Right cardiac atrium (tissue), 5 donors: ENCODE measurements around the gene PROCR. TPM values are rescaled to one million over a fixed set of nuclear protein-coding genes. Genes with fewer than 3 reads are reported as not detected.
"Not testable (repeated sequence)": the region's sequence is repeated elsewhere in the genome, so short reads cannot be mapped to it uniquely, and the experiment has no call there.

Source experiments
- ATAC-seq, 2 donors: fragments of 200-7000 bp; cut with Tn5 transposase; one replicate each; pipeline versions ENCODE4 v1.8.0 to v1.9.1; 2020; ENCODE audit warnings: moderate library complexity in 2 of 2, mild to moderate bottlenecking in 1 of 2
- DNase-seq, 3 donors: peaks; one replicate each; pipeline ENCODE4 v3.0.0-alpha.2; 2020
- H3K27ac ChIP-seq: one replicate; pipeline ENCODE4 v1.5.1; 2013; ENCODE audit warnings: mild to moderate bottlenecking, low read length, control low read depth, moderate library complexity
- H3K27me3 ChIP-seq: one replicate; pipeline ENCODE4 v1.6.1; 2013; ENCODE audit not compliant: control insufficient read depth, insufficient read depth
- H3K4me1 ChIP-seq: one replicate; pipeline ENCODE4 v1.6.1; 2013; ENCODE audit warnings: low read length; ENCODE audit not compliant: control insufficient read depth, insufficient read depth
- H3K4me3 ChIP-seq: one replicate; pipeline ENCODE4 v1.5.1; 2013; ENCODE audit warnings: low read length, control low read depth
- H3K9me3 ChIP-seq: one replicate; pipeline ENCODE4 v1.6.1; 2013; ENCODE audit warnings: low read length; ENCODE audit not compliant: control insufficient read depth
- WGBS: extraction: QIAGEN DNeasy Blood & Tissue Kit; methylation state at CpG from one replicate; pipeline ENCODE4 v1.1.7; 2013; 5-methylcytosine and 5-hydroxymethylcytosine counted together
- intact Hi-C, 4 donors: fragments of 100-400 bp; cut with DNase I; formaldehyde crosslinking; loops; one replicate each; pipeline versions ENCODE4 v1.11.0 to v1.14.0; 2022 to 2023
- polyA plus RNA-seq: library from polyadenylated mRNA; stranded (reverse); fragments of 200-250 nt; gene quantifications from one replicate; pipeline ENCODE4 v1.2.3, GENCODE V29; 2013
- total RNA-seq, 4 donors: library from RNA; stranded (reverse); fragmentation: NEBNext Ultra II Directional; extraction: Animal tissue kit (Norgen Biotek cat#: 25700); gene quantifications; one replicate each; pipeline ENCODE4 v1.2.1, GENCODE V29; 2021
- donor health status: healthy with polysubstance abuse.
- donor health status: DM: no; HTN: yes; CAD: no.
- donor health status: DM: no; HTN: no; CAD: no.
- donor health status: DM: no; HTN: yes; CAD: no; lungs with severe emphysema.
- donor health status: DM: yes; HTN: yes; CAD: no.

The PROCR gene
- total and polyA plus RNA-seq, 5 donors: 12.9 to 43.7 (median 23.0) TPM

DNA sequence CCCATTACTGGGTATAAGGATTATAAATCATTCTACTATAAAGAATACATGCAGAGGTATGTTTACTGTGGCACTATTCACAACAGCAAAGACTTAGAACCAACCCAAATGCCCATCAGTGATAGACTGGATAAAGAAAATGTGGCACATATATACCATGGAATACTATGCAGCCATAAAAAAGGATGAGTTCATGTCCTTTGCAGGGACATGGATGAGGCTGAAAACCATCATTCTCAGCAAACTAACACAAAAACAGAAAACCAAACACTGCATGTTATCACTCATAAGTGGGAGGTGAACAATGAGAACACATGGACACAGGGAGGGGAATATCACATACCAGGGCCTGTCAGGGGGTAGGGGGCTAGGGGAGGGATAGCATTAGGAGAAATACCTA is 7.3 kb upstream of the PROCR start:
- not testable (repeated sequence) for ATAC-seq

DNA sequence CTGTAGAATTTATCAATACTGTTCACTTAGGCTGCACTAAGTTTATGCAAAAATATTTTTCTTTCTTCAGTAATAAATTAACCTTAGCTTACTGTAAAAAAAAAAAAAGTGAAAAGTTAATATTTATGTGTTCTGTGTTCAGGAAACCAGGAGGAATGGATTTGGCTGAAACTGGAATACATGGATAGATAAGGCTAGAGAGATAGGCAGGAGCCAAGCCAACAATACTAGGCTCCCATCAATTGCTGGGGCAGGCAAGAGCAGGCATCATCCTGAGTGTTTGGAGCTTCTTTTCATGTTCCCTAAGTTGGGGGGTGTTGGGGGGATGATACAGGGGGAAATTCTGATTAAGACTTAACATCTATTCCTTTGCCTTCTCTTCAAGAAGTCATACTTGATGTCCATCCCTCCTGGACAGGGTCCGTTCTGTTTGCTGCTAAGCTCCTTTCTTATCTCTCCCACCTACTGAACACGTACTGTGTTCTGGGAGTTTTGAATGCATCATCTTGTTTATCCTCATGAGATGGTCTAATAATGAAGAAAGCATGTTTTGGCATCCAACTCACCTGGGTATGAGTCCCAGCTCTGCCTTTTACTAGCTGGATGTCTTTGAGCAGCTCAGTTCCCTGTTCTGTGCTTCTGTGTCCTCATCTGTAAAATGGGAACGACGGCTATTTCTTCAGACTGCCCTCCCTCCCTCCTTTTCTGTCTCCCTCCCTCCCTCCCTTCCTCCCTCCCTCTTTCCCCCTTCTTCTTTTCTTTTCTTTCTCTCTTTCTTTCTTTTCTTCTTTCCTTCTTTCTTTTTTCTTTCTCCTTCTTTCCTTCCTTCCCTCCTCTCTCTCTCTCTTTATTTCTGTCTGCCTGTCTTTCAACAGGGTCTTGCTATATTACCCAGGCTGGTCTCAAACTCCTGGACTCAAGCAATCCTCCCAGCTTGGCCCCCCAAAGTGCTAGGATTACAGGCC is 6.4 kb upstream of the PROCR start:
- DNase-seq: no peak
- intact Hi-C loops: no loop called here

More for the DNA sequence above, 7.3 kb upstream of the PROCR start:
- H3K27ac ChIP-seq, intact Hi-C loops, H3K4me1 ChIP-seq, H3K9me3 ChIP-seq, H3K27me3 ChIP-seq, H3K4me3 ChIP-seq, DNase-seq: not testable (repeated sequence)

DNA sequence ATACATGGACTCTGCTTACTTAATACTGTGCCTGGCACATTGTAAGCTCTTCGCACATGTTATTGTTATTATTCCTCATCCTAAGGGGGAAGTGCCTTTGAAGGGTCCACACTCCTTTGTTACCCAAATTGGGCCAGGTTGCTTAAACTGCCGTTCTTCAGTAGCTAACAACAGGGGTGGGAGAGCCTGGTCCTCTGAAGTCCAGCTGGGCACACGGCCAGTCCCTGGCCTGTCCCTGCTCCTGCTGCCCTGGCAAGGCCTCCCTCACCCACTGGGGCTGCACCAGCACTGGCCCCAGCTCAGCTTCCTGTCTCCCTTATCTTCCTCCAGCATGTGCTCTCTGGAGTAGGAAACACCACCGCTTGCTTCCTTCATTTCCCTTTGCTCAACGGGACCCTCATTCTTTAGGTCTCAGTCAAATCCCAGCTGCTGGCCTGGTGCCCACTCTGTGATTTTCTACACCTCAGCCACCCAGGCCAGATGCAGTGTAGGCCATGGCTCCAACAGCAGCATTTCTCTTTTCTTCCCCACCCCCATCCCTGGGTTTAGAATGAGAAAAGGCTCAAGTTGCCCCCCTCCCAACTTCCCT is 5.5 kb upstream of the PROCR start:
- DNase-seq (peak; percentile 77 to 91 (median 88)), ATAC-seq (peak; percentile 97 to 98)
- Histone ChIP-seq H3K27me3 (no peaks in the 10 kb centered on the region), H3K4me1 (peaks cover 8% of the 10 kb centered on the region), H3K27ac (no peak overlapping the region), H3K9me3 (no peaks in the 10 kb centered on the region), H3K4me3 (no peak overlapping the region)
- intact Hi-C loops: no loop called here
- WGBS: 15% methylated on average over 5 of the region's 5 CpGs

More for the DNA sequence above, 6.4 kb upstream of the PROCR start:
- H3K4me3 ChIP-seq: no peak overlapping the region
- ATAC-seq: peak; percentile 18 to 45
- H3K27ac ChIP-seq: no peak overlapping the region
- no peaks in the 10 kb centered on the region for H3K27me3 ChIP-seq
- peaks cover 8% of the 10 kb centered on the region for H3K4me1 ChIP-seq
- 61% methylated on average over 4 of the region's 4 CpGs for WGBS
- no peaks in the 10 kb centered on the region for H3K9me3 ChIP-seq

DNA sequence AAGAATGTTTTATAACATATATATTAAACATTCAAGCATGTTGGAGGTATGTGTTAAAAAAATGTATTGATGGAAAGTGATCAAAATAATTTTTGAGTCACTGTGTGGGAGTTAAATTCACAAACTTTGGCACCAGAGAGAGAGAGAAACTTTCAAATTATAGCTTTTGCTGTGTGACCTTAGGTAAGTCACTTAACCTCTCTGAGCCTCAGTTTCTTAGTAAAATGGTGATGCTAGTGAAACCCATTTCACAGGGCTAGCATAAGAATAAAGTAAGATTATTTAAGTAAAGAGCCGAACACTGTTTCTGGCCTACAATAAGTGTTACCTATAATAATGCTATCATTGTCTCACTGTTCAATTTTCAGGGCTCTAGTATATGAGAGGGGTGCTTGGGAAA is 4.1 kb upstream of the PROCR start:
- Histone ChIP-seq H3K4me1 (peaks cover 10% of the 10 kb centered on the region), H3K9me3 (no peaks in the 10 kb centered on the region), H3K27me3 (no peaks in the 10 kb centered on the region), H3K27ac (no peak overlapping the region), H3K4me3 (no peak overlapping the region)
- no peak for DNase-seq
- 100% methylated on average over 1 of the region's 1 CpG for WGBS
- intact Hi-C loops: no loop called here
- no peak for ATAC-seq

DNA sequence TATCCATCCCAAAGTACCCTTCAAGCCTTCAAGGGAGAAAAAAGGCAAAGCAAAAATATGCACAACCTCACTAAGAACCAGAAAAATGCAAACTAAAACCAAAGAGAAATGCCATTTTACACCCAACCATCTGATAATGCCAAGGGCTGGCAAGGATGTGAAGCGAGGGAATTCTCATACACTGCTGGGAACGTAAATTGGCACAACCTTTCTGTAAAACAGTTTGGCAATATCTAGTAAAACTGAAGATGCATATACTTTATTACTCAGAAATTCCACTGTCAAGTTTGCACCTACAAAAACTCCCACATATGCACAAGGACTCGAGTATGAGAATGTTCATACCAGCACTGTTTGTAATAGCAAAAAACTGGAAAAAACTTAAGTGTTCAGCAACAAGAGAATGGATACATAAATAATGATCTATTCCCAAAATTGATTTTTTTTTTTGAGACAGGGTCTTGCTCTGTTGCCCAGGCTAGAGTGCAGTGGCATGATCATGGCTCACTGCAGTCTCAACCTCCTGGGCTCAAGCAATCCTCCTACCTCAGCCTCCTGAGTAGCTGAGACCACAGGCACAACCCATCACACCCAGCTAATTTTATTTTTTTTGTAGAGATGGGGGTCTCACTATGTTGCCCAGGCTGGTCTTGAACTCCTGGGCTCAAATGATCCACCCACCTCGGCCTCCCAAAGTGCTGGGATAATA is 3.0 kb upstream of the PROCR start:
- H3K27ac ChIP-seq, ATAC-seq, H3K9me3 ChIP-seq, DNase-seq, intact Hi-C loops, H3K4me3 ChIP-seq, H3K27me3 ChIP-seq: not testable (repeated sequence)
- peaks cover 10% of the 10 kb centered on the region for H3K4me1 ChIP-seq
- WGBS: 91% methylated on average over 4 of the region's 4 CpGs

DNA sequence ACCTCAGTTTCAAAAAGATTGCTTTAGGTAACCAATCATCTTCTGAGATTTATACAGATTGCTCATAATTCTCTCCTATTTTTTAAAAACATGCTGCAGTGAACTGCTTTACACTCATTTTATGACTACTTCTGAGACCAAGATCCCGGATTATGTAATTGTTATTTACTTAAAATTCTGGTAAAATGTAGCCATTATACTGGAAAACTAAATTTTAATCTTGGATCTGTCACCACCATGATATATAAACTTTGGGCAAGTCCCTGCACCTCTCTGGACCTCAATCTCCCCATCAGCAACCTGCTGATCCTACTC is 477 bp upstream of the PROCR start:
- Histone ChIP-seq H3K27ac (no peak overlapping the region), H3K27me3 (no peaks in the 10 kb centered on the region), H3K9me3 (no peaks in the 10 kb centered on the region), H3K4me1 (peaks cover 5% of the 10 kb centered on the region), H3K4me3 (peak overlapping the region; percentile 55)
- 64% methylated on average over 1 of the region's 1 CpG for WGBS
- intact Hi-C loops: no loop called here
- DNase-seq: no peak
- no peak for ATAC-seq

DNA sequence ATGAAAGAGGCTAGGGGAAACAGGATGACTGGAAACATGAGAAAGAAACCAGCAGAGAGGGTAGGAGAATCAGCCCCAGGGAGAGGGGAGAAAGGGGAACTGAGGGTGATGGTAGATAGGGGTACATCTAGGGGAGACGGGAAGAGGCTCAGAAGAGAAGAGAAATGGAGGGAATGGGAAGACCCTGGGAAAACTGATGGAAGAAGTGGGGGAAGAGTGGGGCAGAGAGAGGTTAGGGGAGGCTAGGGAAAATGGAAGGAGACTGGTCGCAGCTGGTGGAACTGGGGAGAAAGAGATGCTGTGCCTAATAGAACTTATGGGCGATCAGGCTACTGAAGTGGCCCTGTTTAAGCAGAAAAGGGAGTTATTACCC is 548 bp downstream of the PROCR start:
- Histone ChIP-seq H3K4me1 (peaks cover 3% of the 10 kb centered on the region), H3K27ac (peak overlapping the region; percentile 66), H3K4me3 (peak overlapping the region; percentile 55), H3K9me3 (no peaks in the 10 kb centered on the region), H3K27me3 (no peaks in the 10 kb centered on the region)
- intact Hi-C loops: no loop called here
- ATAC-seq: no peak
- no peak for DNase-seq
- 73% methylated on average over 3 of the region's 3 CpGs for WGBS

DNA sequence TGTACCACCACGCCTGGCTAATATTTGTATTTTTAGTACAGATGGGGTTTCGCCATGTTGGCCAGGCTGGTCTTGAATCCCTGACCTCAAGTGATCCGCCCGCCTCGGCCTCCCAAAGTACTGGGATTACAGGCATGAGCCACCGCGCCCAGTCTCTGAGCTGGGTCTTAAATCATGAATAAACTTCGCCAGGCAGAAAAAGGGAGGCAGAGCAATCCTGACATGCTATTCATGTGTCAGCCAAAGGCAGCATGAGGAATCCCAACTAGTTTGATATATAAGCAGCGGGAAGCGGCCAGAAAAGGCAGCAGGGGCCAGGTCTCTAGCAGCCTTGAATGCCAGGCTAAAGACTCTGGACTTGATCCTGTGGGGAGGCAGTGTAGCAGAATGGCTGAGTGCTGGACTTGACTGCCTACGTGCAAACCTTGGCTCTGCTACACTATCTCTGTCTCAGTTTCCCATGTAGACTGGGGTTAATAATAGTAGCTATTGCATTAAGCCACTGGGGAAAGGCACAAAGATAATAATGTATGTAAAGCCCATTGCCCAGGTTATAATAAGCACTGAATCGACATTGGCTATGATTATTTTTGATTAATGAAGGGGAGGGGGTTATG is 1.8 kb downstream of the PROCR start:
- ATAC-seq: no peak
- Histone ChIP-seq H3K4me1 (peaks cover 3% of the 10 kb centered on the region), H3K4me3 (no peak overlapping the region), H3K27ac (no peak overlapping the region), H3K9me3 (no peaks in the 10 kb centered on the region), H3K27me3 (no peaks in the 10 kb centered on the region)
- intact Hi-C loops: no loop called here
- DNase-seq: no peak
- WGBS: 80% methylated on average over 12 of the region's 12 CpGs

DNA sequence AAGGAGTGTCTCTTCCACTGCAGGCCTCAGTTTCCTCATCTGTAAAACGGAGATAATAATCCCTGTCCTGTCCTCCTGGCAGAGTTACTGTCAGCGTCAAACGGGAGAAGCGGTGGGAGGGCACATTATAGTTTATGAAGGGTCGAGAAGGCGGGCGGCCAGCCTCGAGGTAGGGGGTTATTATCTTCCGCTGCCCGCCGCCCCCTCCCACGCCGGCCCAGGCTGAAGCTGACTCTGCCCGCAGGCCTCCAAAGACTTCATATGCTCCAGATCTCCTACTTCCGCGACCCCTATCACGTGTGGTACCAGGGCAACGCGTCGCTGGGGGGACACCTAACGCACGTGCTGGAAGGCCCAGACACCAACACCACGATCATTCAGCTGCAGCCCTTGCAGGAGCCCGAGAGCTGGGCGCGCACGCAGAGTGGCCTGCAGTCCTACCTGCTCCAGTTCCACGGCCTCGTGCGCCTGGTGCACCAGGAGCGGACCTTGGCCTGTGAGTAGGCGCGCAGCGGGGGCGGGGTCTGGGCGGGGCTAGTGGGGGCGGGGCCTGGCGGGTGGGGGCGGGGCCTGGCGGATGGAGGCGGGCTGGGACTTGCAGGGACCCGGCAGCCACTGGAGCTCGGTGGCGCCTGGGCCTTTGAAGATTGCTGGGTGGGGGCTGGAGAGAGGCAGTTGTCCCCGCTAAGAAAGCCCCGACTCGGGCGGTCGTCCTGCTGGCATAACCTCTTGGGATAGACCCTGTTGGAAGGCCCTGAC is 2.8 kb downstream of the PROCR start:
- H3K9me3 ChIP-seq: no peaks in the 10 kb centered on the region
- no peaks in the 10 kb centered on the region for H3K27me3 ChIP-seq
- H3K27ac ChIP-seq: no peak overlapping the region
- no peak overlapping the region for H3K4me3 ChIP-seq
- ATAC-seq (peak in 1 of 2 donors; percentile 35), DNase-seq (peak in 2 of 3 donors; percentile 68 to 71)
- intact Hi-C loops: no loop called here
- 46% methylated on average over 49 of the region's 49 CpGs for WGBS
- peaks cover 3% of the 10 kb centered on the region for H3K4me1 ChIP-seq

DNA sequence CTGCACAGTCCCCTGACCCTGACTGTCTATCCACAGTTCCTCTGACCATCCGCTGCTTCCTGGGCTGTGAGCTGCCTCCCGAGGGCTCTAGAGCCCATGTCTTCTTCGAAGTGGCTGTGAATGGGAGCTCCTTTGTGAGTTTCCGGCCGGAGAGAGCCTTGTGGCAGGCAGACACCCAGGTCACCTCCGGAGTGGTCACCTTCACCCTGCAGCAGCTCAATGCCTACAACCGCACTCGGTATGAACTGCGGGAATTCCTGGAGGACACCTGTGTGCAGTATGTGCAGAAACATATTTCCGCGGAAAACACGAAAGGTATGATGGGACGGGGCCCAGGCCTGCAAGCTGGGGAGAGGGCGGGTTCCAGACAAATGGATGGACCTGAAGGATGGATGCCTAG is 4.3 kb downstream of the PROCR start:
- WGBS: 94% methylated on average over 14 of the region's 14 CpGs
- Histone ChIP-seq H3K27ac (no peak overlapping the region), H3K4me1 (peaks cover 3% of the 10 kb centered on the region), H3K27me3 (no peaks in the 10 kb centered on the region), H3K4me3 (no peak overlapping the region), H3K9me3 (no peaks in the 10 kb centered on the region)
- intact Hi-C loops: no loop called here
- DNase-seq: no peak
- no peak for ATAC-seq
